RPMI8226 (cell line): ENCODE data around the gene MTG1.

ENCODE experiments used
- DNase-seq: peaks from one replicate; pipeline ENCODE4 v3.0.0-alpha.2; 2015

MTG1 gene, protein sequence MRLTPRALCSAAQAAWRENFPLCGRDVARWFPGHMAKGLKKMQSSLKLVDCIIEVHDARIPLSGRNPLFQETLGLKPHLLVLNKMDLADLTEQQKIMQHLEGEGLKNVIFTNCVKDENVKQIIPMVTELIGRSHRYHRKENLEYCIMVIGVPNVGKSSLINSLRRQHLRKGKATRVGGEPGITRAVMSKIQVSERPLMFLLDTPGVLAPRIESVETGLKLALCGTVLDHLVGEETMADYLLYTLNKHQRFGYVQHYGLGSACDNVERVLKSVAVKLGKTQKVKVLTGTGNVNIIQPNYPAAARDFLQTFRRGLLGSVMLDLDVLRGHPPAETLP

DNA sequence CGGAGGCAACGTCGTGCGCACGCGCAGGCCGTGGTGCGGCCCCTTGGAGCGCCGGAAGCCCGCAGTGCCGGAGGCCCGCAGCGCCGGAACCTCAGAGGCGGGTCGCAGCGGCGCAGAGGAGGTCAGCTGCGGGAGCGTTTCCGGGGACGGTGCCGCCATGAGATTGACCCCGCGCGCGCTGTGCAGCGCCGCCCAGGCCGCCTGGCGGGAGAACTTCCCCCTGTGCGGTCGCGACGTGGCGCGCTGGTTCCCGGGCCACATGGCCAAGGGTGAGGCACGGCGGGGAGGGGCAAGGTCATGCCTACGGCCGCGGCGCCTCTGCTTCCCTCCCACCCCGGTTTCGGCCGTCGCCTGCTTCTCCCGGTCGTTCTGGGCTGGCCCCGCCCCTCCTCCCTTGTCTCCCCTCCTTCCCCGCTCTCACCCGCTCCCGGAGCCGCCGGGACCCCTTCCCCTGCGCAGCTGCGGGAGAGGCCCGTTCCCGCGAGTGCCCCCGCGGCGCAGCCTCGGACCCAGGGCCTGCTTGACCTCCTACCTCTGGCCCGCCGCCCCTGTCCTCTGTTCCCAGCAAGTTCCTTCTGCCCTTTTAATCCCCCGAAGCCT is at the start of gene MTG1:
Gene MTG1, plus strand, starts transcription at position 94 of the 600 bp plus-strand sequence. Its CDS starts 64 bp downstream, at position 158.
- DNase-seq = peak; percentile 86

DNA sequence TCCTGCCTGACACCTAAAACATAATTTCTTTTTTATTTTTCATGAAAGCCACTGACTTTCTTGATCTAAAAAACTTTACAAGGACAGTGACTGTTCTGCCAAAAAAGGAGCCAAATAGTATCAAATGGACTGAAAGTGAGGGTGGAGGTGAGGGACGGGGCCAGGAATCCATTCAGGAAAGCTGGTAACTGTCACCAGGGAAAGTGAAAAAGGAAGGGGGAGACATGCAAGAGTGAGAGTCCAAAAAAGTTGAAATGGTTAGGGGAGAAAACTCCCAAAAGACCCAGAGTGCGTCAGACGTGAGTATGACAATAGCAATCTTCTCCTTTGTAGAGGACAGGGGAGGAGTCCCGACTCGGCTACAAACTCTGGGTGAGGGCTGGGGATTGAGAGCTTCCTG is 49.7 kb upstream of the MTG1 start:
- DNase-seq = no peak

DNA sequence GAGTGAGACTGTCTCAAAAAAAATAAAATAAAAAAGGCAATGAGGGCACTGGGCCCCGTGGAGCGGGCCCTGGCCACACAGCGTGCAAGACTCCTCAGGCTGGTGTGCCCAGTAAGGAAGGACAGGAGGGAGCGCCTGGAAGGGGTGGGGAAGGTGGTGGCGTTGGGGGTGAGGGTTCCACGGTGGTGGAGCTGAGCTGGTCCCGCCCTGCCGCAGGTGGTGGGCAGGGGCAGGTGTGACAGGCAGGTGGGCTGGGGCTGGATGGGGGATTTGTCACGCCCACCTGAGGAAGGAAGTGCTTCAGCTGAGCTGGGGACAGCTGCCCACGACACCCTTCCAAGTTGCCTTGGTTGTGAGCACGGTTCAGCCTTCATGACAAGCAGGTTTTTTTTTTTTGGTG is 47.5 kb upstream of the MTG1 start:
- DNase-seq = no peak

DNA sequence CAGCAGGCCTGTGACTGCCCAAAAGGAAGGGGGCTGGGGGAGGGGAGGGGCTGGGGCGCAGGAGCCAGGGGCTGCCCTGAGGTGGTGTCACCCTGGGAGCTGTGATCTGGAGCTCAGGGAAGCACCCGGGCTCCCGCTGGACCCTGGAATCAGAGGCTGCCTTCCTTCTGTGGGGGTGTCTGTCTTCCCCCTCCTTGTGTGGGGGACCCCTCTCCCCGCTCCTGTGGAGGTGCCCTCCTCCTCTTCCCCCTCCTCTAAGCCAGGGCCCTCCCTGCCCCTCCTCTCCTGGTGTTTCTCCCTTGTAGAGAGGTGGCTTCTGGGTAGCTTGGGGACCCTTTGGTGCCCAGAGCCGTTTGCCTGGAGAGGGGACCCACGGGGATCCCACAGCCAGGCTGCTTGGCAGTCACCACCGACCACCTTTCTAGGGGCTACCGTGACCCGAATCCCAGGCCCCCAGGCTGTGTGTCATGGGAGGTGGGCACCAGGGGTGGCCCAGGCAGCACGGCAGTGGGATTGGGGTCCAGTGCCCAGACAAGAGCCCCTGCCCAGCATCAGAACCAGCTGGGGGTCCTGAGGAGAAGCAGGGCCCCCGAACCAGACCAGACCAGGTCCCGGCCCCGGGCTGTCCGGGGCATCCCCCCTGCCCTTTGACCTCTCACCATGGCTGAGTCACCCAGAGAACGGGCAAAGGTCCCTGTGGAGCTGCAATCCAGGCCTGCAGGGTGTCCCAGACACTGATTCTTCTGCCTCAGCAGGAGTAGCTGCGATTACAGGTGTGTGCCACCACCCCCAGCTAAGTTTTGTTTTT is 46.0 kb upstream of the MTG1 start:
- DNase-seq = no peak

DNA sequence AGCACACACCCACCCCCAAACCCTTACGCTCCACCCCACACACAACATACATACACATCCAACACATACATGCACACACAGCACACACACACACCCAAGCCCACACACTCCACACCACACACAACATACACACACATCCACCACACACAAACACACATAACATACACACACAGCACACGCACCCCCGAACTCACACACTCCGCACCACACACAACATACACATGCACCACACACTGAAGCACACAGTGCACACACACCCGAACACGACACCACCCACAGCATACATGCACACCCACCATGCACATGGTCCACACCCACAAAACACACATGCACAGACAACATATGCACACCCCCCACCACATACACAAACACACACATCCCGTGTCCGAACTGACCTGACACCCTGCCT is 44.8 kb upstream of the MTG1 start:
- no peak for DNase-seq

DNA sequence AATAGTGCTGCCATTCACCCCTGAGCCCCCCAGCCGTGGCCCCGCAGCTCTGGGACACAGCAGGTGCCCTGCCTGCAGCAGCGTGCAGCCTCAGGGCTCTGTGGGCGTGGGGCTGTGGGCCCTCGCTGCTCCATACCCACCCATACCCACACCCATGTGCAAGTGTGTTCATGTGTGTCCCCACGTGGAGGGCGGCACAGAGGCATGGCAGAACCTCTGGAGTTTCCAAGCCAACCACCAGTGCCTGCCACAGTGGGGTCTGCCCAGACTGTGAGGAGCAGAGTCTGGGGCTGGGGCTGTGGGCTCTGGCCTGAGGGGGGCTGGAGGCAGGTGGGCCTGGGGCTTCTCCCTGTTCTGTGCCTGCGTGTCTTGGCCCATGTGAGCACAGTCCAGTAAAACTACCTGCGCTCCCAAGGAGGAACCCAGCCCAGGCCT is 44.4 kb upstream of the MTG1 start:
- no peak for DNase-seq

DNA sequence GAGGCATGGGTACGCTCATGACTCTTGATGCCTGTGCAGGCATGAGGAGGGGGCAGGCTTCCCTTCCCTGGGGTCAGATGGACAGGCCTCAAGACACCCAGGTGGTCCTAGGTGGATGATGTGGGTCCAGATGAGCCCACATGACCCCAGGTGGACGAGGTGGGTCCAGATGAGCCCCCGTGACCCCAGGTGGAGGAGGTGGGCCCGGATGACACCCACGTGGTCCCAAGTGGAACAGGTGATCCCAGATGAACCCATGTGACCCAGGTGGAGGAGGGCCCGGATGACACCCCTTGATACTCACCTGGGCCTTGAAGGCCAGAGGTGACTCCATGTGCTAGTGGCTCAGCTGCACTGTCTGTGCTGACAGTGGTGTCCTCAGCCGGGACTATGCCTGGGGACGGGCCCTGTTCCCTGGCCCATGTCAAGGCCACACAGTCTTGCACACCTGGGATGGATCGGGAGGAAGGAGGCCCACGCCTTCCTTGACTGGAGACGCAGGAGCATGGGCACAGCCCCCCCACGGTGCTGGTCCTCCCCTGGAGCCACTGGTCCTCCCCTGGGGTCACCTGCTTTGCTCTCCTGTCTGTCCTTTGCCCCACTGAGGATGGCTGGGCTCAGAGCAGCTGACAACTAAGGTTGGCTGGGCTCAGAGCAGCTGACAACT is 43.5 kb upstream of the MTG1 start:
- no peak for DNase-seq

DNA sequence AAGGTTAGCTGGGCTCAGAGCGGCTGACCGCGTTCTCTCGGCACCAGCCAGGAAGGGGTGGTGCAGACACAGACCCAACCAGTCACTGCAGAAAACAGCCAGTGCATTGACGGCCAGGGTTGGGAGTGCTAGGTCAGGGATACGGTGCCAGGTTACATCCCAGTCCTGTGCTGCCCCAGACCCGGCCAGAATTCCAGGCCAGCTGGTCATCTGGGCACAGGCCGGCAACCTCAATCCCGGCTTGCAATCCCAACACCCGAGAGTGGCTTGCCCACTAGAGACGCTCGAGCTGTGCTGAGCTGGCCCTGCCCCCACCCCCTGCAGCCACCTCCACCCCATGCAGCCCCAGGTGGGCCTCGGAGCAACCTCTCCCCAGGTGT is 43.0 kb upstream of the MTG1 start:
- no peak for DNase-seq

DNA sequence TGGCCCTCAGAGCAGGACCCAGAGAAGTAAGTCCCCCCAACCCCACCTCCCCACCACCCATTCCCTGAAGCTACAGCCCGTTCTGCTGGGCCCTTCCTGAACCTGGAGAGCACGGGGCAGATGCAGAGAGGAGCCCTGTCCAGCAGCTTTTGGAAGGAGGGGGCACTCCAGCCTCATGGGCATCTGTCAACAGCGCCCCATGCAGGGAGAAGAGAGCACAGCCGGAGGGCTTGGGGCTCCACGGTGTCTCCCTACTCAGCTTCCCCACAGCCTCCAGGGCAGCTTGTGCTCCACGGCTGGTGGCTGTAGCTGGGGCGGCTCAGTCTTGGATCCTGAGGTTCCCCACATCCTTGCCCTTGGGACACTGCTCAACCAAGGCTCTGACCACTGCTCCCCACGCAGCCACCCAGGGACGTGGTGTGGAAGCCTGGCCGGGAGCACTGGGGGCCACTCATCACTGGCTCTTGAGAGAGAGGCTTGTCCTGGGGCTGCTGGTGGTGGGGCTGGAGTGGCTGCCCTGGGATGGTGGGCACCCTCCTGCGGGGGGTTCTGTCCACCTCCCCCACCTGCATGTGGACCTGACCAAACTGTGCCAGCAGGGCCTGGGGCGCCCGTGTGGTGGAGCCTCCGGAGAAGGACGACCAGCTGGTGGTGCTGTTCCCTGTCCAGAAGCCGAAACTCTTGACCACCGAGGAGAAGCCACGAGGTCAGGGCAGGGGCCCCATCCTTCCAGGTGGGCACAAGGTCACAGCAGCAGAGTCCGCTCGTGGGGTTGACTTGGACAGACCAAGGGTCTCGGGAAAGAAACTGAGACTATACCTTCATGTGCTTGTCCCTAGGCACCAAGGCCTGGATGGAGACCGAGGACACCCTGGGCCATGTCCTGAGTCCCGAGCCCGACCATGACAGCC is 42.3 kb upstream of the MTG1 start:
- DNase-seq = no peak

DNA sequence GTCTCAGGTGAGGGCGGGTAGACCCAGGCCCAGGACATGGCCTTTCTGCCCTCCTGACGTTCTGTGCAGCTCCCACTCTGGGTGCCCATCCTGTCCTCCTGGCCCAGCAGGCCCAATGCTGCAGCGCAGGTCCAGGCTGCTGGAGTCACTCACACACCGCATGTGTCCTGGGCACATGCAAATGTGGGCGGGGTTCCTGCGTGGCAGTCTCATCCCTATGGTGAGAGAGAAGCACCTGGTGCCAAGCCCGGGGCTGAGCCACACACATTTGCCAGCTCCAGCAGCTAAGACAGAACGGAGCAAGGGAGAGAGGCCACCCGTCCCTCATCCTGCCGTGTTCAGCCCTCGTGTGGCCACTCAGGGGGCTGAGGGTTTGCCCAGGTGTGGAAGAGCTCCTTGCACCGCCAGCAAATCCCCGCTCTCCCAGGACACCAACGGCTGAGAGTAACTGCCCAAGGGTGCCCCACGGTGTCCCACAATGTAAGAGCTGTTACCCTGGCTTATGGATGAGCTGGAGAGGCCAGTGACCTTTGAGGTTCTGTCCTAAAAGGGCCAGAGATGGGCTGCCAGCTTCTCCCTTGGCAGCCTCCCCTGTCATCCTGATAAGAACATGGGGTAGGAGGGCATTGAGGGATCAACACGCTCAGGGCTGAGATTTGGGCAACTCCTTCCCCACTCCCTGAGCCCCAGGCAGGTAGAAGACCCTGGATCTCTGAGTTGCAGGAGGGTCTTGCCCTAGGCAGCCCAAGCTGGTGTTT is 40.6 kb upstream of the MTG1 start:
- DNase-seq = no peak

DNA sequence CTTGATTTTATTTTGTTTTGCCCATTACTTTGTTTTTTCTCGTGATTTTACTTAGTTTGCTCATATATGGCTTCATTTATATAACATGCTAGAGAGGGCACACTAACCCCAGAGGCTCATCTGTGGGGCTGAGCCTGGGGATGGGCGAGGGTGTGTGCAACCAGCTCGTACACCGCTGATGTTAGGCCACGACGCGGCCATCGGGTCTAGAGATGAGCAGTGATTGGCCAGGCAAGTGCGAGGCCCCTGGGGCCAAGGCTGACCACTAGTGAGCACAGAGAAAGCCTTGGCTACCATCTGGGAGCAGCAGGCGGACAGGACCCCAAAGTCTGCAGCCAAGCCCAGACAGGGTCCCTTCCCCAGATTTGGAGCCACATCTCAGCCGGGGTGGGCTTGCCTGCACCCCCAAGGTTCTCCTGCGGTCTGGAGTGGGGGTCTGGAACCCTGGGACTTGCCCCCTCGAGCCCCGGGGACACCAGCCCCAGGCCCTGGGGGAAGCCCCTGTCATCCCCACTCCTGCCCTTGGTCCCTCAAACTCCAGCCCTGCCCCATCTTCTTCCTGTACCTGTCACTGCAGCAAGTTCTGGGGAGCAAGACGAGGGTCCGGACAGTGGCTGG is 39.9 kb upstream of the MTG1 start:
- DNase-seq = no peak

DNA sequence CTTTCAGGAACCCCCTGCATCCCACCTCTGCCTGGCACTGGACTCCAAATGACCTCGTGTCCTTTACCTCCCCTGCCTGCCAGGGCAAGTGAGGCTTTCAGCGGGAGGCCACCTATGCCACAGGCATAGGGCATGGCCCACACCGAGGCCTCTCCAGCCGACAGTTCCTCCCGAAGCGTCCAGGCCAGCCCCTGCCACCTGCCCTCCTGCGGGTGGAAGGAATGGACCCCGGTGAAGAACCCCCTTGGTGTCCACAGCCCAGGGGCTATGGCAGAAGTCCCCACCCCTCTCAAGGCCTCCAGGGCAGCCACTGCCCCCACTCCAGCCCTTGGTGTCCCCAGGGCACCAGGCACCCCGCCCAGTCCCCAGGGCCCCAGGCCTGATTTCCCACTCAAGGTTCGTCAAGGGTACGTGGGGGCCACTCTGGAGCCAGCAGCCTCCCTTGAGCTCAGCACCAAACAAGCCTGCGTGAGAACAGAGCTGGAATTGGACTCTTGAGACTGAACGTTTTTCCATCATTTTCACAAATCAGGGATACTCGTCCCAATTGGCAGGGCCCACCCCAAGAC is 39.2 kb upstream of the MTG1 start:
- DNase-seq = no peak

DNA sequence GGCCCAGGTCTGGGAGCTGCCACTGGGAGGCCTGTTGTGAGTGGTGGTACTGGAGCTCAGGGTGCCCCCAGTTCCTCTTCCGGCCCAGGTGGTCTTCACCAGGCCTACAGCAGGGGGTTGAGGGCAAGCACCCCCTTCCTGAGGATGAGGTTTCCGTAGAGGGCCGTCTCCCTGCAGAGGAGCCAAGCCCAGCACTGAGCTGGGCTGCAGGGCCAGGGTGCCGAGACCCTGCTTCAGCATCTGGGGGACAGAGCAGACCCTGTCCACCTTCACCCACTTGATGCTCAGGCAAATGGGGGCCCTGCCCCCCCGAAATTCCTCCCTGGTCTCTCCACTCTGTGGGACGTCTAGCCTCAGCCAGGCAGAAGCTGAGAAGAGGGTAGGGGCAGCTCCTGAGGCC is 38.7 kb upstream of the MTG1 start:
- DNase-seq = no peak

DNA sequence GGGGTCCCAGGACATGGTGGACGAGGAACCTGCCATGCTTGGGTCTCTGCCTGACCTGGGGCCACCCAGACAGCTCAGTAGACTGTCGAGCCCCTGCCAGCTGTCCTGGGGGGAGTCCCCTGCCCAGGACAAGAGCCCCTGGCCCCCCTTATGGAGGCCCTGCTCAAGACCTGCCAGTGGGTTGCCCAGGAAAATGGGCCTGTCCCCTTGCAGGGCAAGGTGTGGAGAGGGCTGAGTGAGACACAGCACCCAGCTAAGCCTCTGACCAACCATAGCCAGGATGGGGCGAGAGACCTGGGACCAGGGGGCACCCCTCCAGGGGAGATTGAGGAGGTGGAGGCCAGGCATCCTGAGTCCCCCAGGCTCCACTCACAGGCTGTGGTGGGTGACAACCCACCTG is 38.0 kb upstream of the MTG1 start:
- DNase-seq = no peak

DNA sequence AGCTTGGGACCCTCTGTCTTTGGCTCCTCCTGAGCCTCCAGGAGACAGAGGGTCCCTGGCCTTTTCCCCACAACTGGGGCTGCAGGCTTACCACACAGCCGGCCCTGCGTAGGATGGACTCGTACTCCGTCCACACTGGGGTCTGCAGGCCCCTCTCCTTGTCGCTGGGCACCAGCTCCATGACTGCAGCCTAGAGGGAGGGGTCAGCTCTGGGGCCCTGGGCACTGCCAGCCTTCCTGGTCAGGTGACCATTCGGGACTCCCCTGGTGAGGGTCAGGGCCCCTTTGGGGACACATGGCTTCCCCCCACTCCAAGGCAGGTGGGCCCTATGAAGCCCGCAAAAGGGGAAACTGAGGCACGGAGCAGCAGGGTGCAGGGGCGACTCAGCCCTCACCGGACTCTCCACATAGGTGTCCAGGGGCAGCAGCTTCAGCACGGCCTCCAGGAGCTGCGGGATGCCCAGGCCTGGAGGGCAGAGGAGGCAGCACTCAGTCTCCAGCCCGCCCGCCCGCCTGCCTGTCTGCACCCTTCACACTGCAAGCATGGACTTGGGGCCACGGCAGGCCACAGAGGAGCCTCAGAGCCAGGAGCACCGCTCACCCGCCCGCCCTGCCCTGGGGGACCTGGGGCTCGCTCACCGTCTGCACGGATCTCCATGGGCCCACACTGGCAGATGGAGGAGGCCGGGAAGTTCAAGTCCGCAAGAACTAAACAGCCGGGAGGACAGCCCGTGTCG is 37.2 kb upstream of the MTG1 start:
- no peak for DNase-seq

DNA sequence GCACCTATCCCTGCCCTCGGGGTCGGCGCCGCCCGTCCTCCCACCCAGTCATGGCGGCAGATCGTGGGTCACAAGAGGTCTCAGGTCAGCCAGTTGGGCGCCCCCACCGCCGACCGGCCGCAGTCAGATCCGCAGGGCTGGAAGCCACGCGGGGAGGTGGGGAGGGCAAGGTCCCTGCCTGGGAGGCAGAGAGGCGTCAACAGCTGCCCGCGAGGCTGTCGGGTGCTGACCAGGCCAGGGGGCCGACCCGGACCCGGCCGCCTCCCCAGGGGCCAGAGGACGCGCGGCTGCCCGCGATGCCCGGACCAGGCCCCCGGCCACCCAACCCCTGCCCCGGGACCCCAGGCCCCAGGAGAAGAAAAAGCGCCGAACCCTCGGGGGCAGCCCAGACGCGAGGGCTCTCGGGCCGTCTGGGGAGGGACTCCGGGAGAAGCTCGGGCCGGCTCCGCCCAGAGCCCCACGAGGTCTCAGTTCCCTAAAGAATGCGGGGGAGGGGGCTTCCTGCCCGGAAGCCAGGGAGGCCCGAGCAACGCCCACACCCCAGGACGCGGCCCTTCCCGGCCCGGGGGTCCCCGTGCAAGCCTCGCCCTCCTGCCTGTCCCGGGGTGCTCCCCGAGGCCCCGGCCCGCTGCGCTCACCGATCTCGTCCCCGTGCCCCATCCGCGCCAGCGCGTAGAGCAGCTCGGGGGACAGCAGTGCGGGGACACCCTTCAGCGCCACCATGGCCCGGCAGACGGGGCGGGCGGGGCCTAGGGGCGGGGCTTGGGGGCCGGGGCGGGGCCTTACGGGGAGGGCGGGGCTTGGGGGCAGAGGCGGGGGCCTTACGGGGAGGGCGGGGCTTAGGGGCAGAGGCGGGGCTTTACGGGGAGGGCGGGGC is 36.4 kb upstream of the MTG1 start, which contains the start of gene FUOM:
Gene FUOM, minus strand, starts transcription at position 735 of the 877 bp plus-strand sequence. Its CDS starts 12 bp downstream, at position 723.
- peak; percentile 60 for DNase-seq

DNA sequence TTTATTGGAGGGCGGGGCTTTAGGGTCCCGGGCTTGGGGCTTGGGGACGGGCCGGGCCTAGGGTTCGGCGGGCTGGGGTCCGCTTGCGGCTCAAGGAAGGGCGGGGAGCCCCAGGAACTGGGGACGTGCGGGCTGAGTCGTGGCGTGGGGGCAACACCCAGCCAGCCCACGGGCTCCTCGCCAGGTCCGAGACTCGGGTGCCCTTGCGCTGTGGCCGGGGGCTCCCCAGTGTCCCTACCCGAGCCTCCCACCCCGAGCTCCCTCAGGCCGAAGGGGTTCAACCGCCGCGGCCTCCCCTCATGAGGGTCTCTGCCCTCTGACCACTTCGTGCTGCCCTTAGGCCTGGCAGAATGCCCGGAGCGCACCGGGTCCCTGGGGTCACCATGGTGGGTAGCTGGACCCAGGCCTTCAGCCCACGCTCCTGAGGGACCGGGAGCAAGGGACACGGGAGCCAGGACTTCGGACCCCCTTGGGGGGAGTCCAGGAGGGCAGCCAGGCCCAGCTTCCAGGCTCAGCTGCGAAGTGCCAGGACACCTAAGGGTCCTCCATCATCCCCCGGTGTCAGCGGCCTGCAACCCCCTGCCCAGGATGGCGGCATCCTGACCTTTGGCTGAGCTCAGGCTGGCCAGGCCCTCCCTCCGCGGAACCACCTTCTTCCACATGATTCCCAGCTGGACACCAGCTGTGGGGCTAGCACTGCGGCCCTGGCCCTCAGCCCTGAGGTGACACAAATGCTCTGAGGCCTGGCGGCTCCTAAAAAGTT is 35.6 kb upstream of the MTG1 start:
- no peak for DNase-seq

DNA sequence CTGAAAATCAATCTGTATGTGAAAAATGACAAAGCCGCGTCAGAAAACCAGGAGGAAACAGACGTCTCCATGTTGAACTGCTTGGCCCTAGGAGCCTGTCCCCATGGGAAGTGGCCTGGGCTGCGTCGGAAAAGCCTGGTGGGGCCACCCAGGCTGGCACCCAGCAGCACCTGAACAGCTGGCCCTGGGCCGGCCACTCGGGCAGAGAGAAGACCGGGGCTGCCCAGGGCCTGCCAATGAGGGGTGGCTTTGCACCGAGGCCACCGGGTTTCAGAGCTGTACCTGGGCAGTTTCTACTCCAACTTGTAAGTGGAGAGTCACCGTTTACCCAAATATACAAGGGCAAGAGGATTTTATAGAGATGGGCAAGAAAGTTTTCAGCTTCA is 35.0 kb upstream of the MTG1 start:
- DNase-seq = no peak
